HepG2 (cell line): ENCODE measurements around the gene IL1RAP. TPM values are rescaled to one million over a fixed set of nuclear protein-coding genes. Genes with fewer than 3 reads are reported as not detected.
"Not testable (repeated sequence)": the region's sequence is repeated elsewhere in the genome, so short reads cannot be mapped to it uniquely, and the experiment has no call there.

ENCODE experiments used
- ATAC-seq: fragments of 200-7000 bp; cut with Tn5 transposase; 3 replicates; pipeline ENCODE4 v1.9.1; 2020; ENCODE audit warnings: mild to moderate bottlenecking, moderate library complexity
- BruUV-seq: library from RNA; stranded (reverse); fragments of 400-500 nt; replicated peaks from 2 replicates; lab custom pipeline; 2021; lab: Mats Ljungman, UMichigan
- CTCF ChIA-PET: fragments of 300-600 bp; formaldehyde crosslinking; extraction: SDS; loops from one replicate; lab custom pipeline; 2021; ENCODE audit warnings: low total read pairs, inconsistent platforms, low intra/inter-chr PET ratio; lab: Yijun Ruan, JAX
- POLR2A ChIA-PET: fragments of 350-600 bp; sonication (Branson Sonifier 250); formaldehyde crosslinking; loops from one replicate; lab custom pipeline; 2020; ENCODE audit warnings: antibody characterized with exemption, inconsistent platforms; lab: Yijun Ruan, JAX
- DNase-seq: peaks from one replicate; pipeline ENCODE4 v3.0.0-alpha.2; 2015; ENCODE audit warnings: low spot score
- FAIRE-seq: peaks from 3 replicates; lab custom pipeline; 2011; peaks lifted over from hg19 to GRCh38; lab: Jason Lieb, UNC
- H2AFZ ChIP-seq: one replicate; pipeline ENCODE4 v1.6.1; 2011; ENCODE audit warnings: low read length, inconsistent platforms
- H3K27ac ChIP-seq: fragments of 300-600 bp; 3 replicates; pipeline ENCODE4 v1.8.0; 2011; ENCODE audit warnings: mixed run types, mild to moderate bottlenecking, mixed read lengths, low read length, inconsistent platforms; ENCODE audit not compliant: insufficient read depth; ENCODE audit errors: extremely low read length
- H3K27me3 ChIP-seq, 2 experiments: fragments of 200-600 bp in 1 of 2; 2 replicates in 1 of 2; 3 replicates in 1 of 2; pipeline versions ENCODE4 v1.6.0 to v1.8.0; 2011; ENCODE audit warnings: low read length in 2 of 2, mild to moderate bottlenecking in 2 of 2, moderate library complexity in 2 of 2, inconsistent platforms in 1 of 2; ENCODE audit not compliant: insufficient read depth in 2 of 2, control insufficient read depth in 1 of 2
- H3K36me3 ChIP-seq, 2 experiments: fragments of 200-600 bp in 1 of 2; replicated peaks in 1 of 2; 2 replicates in 1 of 2; 3 replicates in 1 of 2; pipeline versions ENCODE4 v1.5.1 to v1.8.0; 2011; ENCODE audit warnings: low read length in 2 of 2, inconsistent platforms in 1 of 2; ENCODE audit not compliant: insufficient read depth in 2 of 2, control insufficient read depth in 1 of 2
- H3K4me1 ChIP-seq: 2 replicates; pipeline ENCODE4 v1.5.1; 2012; ENCODE audit warnings: low read length, inconsistent platforms; ENCODE audit not compliant: insufficient read depth
- H3K4me2 ChIP-seq: 2 replicates; pipeline ENCODE4 v1.6.0; 2011; ENCODE audit warnings: low read depth, low read length, inconsistent platforms
- H3K4me3 ChIP-seq, 3 experiments: fragments of 200-600 bp in 1 of 3; sonication (generic), shearing (Covaris generic) in 1 of 3; replicated peaks in 1 of 3; 2 replicates each; pipeline ENCODE4 v1.5.1; 2011 to 2016; ENCODE audit warnings: low read length in 3 of 3, inconsistent platforms in 2 of 3, low read depth in 2 of 3, mild to moderate bottlenecking in 2 of 3, control low read depth in 1 of 3, mixed read lengths in 1 of 3; ENCODE audit not compliant: insufficient read depth in 1 of 3
- H3K79me2 ChIP-seq: one replicate; pipeline ENCODE4 v1.6.1; 2011; ENCODE audit warnings: low read length, inconsistent platforms; ENCODE audit not compliant: insufficient read depth
- H3K9ac ChIP-seq: 2 replicates; pipeline ENCODE4 v1.6.0; 2011; ENCODE audit warnings: mild to moderate bottlenecking, low read depth, low read length, inconsistent platforms; ENCODE audit not compliant: insufficient read depth
- H3K9me3 ChIP-seq: 2 replicates; pipeline ENCODE4 v1.5.1; 2012; ENCODE audit warnings: mild to moderate bottlenecking, low read length
- H4K20me1 ChIP-seq: 2 replicates; pipeline ENCODE4 v1.6.0; 2011; ENCODE audit warnings: inconsistent platforms, mild to moderate bottlenecking, low read length, moderate library complexity; ENCODE audit not compliant: insufficient read depth
- E2F5 ChIP-seq: sonication (generic); formaldehyde crosslinking; conservative IDR thresholded peaks from 2 replicates; pipeline ENCODE4 v1.4.0; 2020; ENCODE audit warnings: missing genetic modification reagents
- whole genome bisulfite sequencing: methylation state at CpG from one replicate; pipeline ENCODE4 v1.1.6; 2017; ENCODE audit warnings: low lambda C conversion rate; 5-methylcytosine and 5-hydroxymethylcytosine counted together
- in situ Hi-C: cut with HindIII; loops from 2 replicates; pipeline ENCODE4 v1.10.0; 2017; ENCODE audit warnings: low pct_unique_long_range_greater_than_20kb; ENCODE audit not compliant: extremely low pct_ligation_motif_present
- intact Hi-C: fragments of 100-400 bp; cut with micrococcal nuclease; formaldehyde crosslinking; loops from one replicate; pipeline ENCODE4 v1.10.0; 2022; ENCODE audit not compliant: unreplicated experiment
- polyA plus RNA-seq, 8 experiments: library from polyadenylated mRNA; depleted of rRNA in 3 of 8; stranded (reverse) in 7 of 8; unstranded in 1 of 8; fragments of >200 nt; fragmentation: Illumina TruSeq in 4 of 8; extraction: Trizol in 4 of 8; gene quantifications; 2 replicates each; pipeline versions ENCODE4 v1.2.1 to v1.2.3, GENCODE V29; 2011 to 2016; ENCODE audit warnings: low read depth in 4 of 8, missing spikeins in 1 of 8, mixed read lengths in 1 of 8; ENCODE audit not compliant: insufficient read depth in 1 of 8
- total RNA-seq, 5 experiments: library from RNA; depleted of rRNA; stranded (reverse); fragments of >200 nt; fragmentation: Illumina TruSeq; extraction: Trizol; gene quantifications; 2 replicates each; pipeline ENCODE4 v1.2.3, GENCODE V29; 2016; ENCODE audit warnings: low read depth in 1 of 5

Gene IL1RAP
- total and polyA plus RNA-seq, 2 of the 13 experiments (the other 11 are each of a cell fraction or from before 2014, with no cell fraction given) = 18.3 to 54.9 TPM

GRCh38 chr3:190467922-190468321, 46.0 kb upstream of the IL1RAP start:
- Histone ChIP-seq H3K79me2 (no peaks in the 10 kb centered on the region), H3K9ac (no peak overlapping the region), H3K27me3 (no peaks in the 10 kb centered on the region; a peak in 1 of 5 replicates), H3K4me2 (no peak overlapping the region), H3K4me3 (no peak overlapping the region), H2AFZ (no peak overlapping the region), H4K20me1 (no peaks in the 10 kb centered on the region), H3K36me3 (no peaks in the 10 kb centered on the region), H3K4me1 (no peaks in the 10 kb centered on the region), H3K9me3 (no peaks in the 10 kb centered on the region), H3K27ac (no peak overlapping the region)
- intact Hi-C loops (no loop called here), in situ Hi-C loops (no loop called here)
- ATAC-seq (no peak), DNase-seq (no peak), FAIRE-seq (no peak)
- CTCF ChIA-PET = no interaction called here
- TF ChIP-seq E2F5 (CRISPR knock-in tag) = no peak
- BruUV-seq = no TSS peak
- POLR2A ChIA-PET = no interaction called here

- H3K36me3 ChIP-seq, in situ Hi-C loops, H2AFZ ChIP-seq, DNase-seq, H3K27ac ChIP-seq, POLR2A ChIA-PET, intact Hi-C loops, ATAC-seq, H3K9ac ChIP-seq, H3K27me3 ChIP-seq, FAIRE-seq, H3K4me1 ChIP-seq, H3K4me3 ChIP-seq, H3K9me3 ChIP-seq, BruUV-seq, H4K20me1 ChIP-seq, H3K79me2 ChIP-seq, H3K4me2 ChIP-seq, CTCF ChIA-PET: not testable (repeated sequence)
- WGBS = 62% methylated on average over 5 of the region's 25 CpGs
Measured at GRCh38 chr3:190473261-190473660, 40.6 kb upstream of the IL1RAP start.
